ENCODE results near the gene DNAH2. TPM values are rescaled to one million over a fixed set of nuclear protein-coding genes. Genes with fewer than 3 reads are reported as not detected.
"Not testable (repeated sequence)": the region's sequence is repeated elsewhere in the genome, so short reads cannot be mapped to it uniquely, and the experiment has no call there.

Gene DNAH2
- total and polyA plus RNA-seq, 7 donors, result under 0.01 to 0.36 (median 0.30) TPM; not detected in 3

GRCh38 chr17:7858522-7858810, 140.9 kb downstream of the DNAH2 start:
- H3K27me3 ChIP-seq, result no peaks in the 10 kb centered on the region
- H3K27ac ChIP-seq, result peak overlapping the region; percentile 90 to 94 (median 93)
- WGBS, 2 donors, result 35 to 51% methylated on average over 20 of the region's 20 CpGs
- peak; percentile 81 for DNase-seq
- TF ChIP-seq CTCF (IDR thresholded peaks at IDR 0.05) (peak; percentile 19 to 61 (median 40)), POLR2A (IDR thresholded peaks at IDR 0.05) (no peak)
- H3K4me1 ChIP-seq, result peaks cover 0 to 42% (median 39%) of the 10 kb centered on the region in 4 donors
- intact Hi-C loops (cut with DNase I), result loop anchor here (5.0 to 10.0 kb wide), 2 partner anchors 74 to 274 kb away; partner anchors contain the start of genes CNTROB, MPDU1 and TRAPPC1
- H3K4me3 ChIP-seq, result peak overlapping the region; percentile 46 to 76 (median 63)
- no peaks in the 10 kb centered on the region for H3K9me3 ChIP-seq
- peaks cover under 1 to 28% (median 5%) of the 10 kb centered on the region in 4 donors for H3K36me3 ChIP-seq

GRCh38 chr17:7859028-7859427, 141.5 kb downstream of the DNAH2 start:
- DNase-seq, result no peak
- TF ChIP-seq POLR2AphosphoS5 (IDR thresholded peaks at IDR 0.05) (no peak), POLR2A (IDR thresholded peaks at IDR 0.05) (no peak), EP300 (IDR thresholded peaks at IDR 0.05) (no peak), CTCF (IDR thresholded peaks at IDR 0.05) (no peak)
- peaks cover 0 to 22% (median under 1%) of the 10 kb centered on the region in 4 donors for H3K36me3 ChIP-seq
- H3K27me3 ChIP-seq, result no peaks in the 10 kb centered on the region
- 82 to 90% methylated on average over 8 of the region's 8 CpGs for WGBS, 2 donors
- H3K4me3 ChIP-seq, result no peak overlapping the region
- no peaks in the 10 kb centered on the region for H3K9me3 ChIP-seq
- intact Hi-C loops (cut with DNase I), result loop anchor here (5.0 to 10.0 kb wide), 2 partner anchors 73 to 274 kb away; partner anchors contain the start of genes CNTROB, MPDU1 and TRAPPC1
- H3K27ac ChIP-seq, result peak overlapping the region; percentile 90 to 94 (median 93)
- H3K4me1 ChIP-seq, result peaks cover 0 to 42% (median 39%) of the 10 kb centered on the region in 4 donors

- DNase-seq, result peak; percentile 74
- intact Hi-C loops (cut with DNase I), result loop anchor here (1.0 to 5.0 kb wide), 2 partner anchors 127 to 194 kb away; no protein-coding TSS in a partner anchor
- H3K27me3 ChIP-seq, result no peaks in the 10 kb centered on the region
- H3K9me3 ChIP-seq, result no peaks in the 10 kb centered on the region
- no peak overlapping the region for H3K27ac ChIP-seq
- peaks cover 0 to 20% (median 14%) of the 10 kb centered on the region in 4 donors for H3K4me1 ChIP-seq
- TF ChIP-seq EP300 (IDR thresholded peaks at IDR 0.05) (no peak), POLR2AphosphoS5 (IDR thresholded peaks at IDR 0.05) (peak in 1 of 4 donors; percentile 6), POLR2A (IDR thresholded peaks at IDR 0.05) (no peak), CTCF (IDR thresholded peaks at IDR 0.05) (peak; percentile 75 to 87 (median 83))
- no peak overlapping the region for H3K4me3 ChIP-seq
- H3K36me3 ChIP-seq, result peaks cover 0 to 20% (median 0%) of the 10 kb centered on the region in 4 donors
- WGBS, 2 donors, result 23 to 31% methylated on average over 3 of the region's 3 CpGs
Observed at GRCh38 chr17:7862692-7863437, 145.3 kb downstream of the DNAH2 start.

GRCh38 chr17:7864384-7864783, 146.8 kb downstream of the DNAH2 start:
- H3K27me3 ChIP-seq, H3K4me3 ChIP-seq, H3K9me3 ChIP-seq, DNase-seq, H3K27ac ChIP-seq, H3K4me1 ChIP-seq: not testable (repeated sequence)
- peaks cover 0 to 20% (median 0%) of the 10 kb centered on the region in 4 donors for H3K36me3 ChIP-seq
- 50 to 75% methylated on average over 5 of the region's 5 CpGs for WGBS, 2 donors
- intact Hi-C loops (cut with DNase I), result loop anchor here (2.0 to 5.0 kb wide), 2 partner anchors 16 to 193 kb away; no protein-coding TSS in a partner anchor

GRCh38 chr17:7864995-7865650, 147.6 kb downstream of the DNAH2 start:
- Histone ChIP-seq H3K4me3 (no peak overlapping the region), H3K9me3 (no peaks in the 10 kb centered on the region), H3K4me1 (peaks cover 0 to 7% (median 0%) of the 10 kb centered on the region in 4 donors), H3K27ac (no peak overlapping the region), H3K27me3 (no peaks in the 10 kb centered on the region), H3K36me3 (peaks cover 0 to 13% (median 0%) of the 10 kb centered on the region in 4 donors)
- TF ChIP-seq EP300 (IDR thresholded peaks at IDR 0.05) (no peak), CTCF (IDR thresholded peaks at IDR 0.05) (no peak), POLR2AphosphoS5 (IDR thresholded peaks at IDR 0.05) (no peak), POLR2A (IDR thresholded peaks at IDR 0.05) (no peak)
- DNase-seq, result no peak
- whole genome bisulfite sequencing, 2 donors, result 94 to 95% methylated on average over 5 of the region's 5 CpGs
- intact Hi-C loops (cut with DNase I), result loop anchor here (2.0 to 5.0 kb wide), 2 partner anchors 16 to 192 kb away; no protein-coding TSS in a partner anchor

Measured in sigmoid colon (tissue), 7 donors.